Right kidney (tissue), 1 donor: ENCODE data around the gene MBD5.

ENCODE experiments used
- DNase-seq: peaks from one replicate; pipeline ENCODE4 v3.0.0-alpha.2; 2016

Gene MBD5

DNA sequence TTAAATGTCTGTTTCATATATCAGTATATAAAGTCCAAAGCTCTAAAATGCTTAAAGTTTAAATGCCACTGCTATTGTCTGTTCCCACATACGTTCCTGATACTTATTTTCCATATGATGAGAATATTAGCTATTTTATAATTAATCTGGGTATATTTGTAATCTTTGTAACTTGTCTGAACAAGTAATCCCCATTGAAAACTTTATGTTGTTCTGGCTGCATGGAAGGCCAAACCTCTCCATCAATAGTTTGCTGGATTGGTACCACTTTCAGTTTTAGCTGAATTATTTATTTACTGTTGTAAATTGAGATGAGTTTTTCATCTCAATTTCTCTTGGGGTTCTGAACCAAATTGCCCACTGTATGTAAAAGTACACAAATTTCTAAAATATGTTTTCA is 1.5 kb downstream of the MBD5 start:
- no peak for DNase-seq

DNA sequence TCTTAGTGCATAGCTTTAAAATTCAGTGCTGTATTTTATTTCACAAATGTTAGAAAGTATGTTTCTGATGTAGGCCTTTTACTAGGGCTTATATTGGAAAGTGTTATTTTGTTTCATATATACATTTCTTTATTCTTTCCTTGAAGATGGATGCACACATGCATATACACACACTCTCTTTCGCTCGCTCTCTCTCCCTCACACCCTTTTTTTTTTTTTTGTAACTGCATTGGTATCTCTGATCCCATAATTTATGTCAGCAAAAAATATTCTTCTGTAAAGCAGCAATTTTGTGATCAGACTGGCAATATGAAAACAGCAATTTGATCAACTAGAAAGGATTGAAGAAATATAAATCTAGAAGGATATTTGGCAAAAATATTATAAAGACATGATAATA is 2.0 kb downstream of the MBD5 start:
- no peak for DNase-seq

DNA sequence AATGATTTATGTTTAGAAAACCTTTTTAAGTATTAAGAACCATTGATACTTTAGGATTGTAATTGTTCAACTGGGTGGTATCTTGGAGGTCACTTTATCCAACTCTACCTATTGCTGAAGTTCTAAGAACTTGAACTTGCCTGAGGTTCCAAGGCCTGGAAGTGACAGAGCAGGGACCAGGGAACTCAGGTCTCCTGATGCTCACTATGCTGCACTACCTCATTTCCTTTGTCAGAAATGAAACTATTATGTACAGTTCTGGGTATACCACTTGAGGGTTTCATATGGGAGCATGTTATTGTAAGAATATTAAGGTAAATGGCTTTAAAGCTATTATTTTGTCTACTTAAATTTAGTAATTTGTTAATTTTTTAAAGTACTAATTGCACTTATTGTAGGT is 3.0 kb downstream of the MBD5 start:
- no peak for DNase-seq

DNA sequence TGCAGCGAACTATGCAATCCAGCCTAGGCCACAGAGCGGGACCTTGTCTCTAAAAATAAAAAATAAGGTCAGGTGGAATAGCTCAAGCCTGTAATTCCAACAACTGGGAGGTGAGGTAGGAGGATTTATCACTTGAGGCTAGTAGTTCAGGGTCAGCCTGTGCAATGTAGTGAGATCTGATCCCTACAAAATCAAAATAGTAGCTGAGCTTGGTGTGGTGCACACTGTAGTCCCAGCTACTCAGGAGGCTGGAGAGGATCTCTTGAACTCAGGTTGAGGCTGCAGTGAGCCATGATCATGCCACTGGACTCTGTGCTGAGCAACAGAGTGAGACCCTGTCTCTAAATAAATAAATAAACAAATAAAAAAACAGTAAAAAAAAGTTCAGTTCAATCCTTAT is 5.7 kb downstream of the MBD5 start:
- DNase-seq = no peak

DNA sequence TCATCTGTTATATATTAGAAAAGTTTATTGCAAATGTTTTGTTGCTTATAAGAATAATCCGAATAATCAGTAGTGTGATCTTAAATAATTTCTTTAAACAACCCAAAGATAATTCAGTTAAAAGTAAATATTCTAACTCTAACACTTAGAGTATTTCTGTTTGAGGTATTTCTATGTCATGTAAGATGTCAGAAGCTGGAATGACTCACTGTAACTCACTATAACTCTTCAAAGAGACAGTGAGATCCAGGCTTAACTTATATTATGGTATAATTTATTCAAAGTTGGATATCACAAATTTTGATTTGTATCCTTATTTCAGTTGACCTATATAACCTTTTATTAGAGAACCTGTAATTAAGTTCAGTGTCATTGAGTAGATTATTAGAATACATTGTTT is 6.9 kb downstream of the MBD5 start:
- no peak for DNase-seq

DNA sequence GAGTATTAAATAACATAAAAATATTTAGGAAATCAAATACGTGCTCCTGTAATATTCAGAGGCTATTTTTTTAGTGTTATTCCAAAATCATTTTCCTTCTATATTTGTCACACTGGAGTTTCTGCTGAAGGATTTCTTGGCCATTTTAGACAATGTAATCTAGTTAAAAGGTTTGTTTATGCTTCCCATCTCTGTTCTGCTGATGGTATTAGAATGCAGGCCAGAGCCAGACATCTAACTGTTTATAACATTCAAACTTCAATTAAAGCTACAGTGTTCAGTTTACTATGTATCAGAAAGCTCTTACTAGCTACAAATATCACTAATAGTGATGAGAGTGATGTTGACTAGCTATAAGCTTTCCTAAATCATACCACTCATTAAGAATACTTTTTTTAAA is 7.9 kb downstream of the MBD5 start:
- DNase-seq = no peak

DNA sequence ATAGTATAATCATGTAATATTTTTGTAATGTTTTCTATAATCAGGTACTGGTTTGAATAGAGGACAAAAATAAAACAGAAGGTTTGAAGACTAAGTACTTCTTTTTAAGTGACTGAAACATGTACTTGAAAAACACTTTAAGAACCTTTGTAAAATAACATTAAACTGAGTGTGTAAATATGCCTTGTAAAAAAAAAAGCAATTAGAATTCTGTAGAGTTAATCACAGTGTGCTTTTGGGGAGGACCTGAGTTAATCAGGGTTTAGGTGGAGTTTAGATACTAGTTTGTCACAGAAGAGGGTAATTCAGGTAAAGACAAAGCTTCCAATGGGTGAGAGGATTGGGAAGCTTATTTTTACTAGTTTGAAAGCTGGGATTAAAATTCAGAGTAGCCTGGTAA is 10.3 kb downstream of the MBD5 start:
- DNase-seq = no peak

DNA sequence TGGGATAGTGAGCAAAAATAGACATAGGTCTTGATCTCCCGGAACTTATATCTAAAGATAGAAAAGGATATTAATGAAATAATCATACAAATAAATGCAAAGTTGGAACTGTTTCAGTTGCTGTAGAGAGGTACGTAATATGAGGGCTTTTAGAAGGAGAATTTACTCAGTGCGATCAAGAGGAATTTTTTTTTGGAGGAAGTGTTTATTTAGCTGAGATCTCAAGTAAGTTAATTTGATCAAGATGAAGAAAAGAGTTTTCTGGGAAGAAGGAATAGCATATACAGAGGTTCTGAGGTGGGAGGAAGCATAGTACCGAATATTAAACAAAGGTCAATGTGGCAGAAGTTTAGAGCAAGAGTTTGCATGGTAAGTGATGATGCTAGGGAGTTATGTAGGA is 11.3 kb downstream of the MBD5 start:
- no peak for DNase-seq

DNA sequence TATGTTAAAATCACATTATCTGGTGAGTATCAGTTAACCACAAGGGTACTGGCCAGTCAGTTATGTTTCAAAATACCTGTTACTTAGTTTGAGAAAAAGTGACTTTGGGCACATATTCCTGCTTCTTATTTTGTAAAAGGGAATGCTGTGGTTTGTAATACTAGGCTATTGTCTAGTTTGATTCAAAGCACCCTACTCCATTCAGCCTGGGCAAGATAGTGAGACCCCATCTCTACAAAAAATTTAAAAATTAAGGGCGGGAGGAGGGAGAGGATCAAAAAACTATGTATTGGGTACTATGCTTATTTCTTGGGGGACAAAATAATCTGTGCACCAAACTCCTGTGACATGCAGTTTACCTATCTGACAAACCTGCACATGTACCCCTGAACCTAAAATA is 18.9 kb downstream of the MBD5 start:
- no peak for DNase-seq

DNA sequence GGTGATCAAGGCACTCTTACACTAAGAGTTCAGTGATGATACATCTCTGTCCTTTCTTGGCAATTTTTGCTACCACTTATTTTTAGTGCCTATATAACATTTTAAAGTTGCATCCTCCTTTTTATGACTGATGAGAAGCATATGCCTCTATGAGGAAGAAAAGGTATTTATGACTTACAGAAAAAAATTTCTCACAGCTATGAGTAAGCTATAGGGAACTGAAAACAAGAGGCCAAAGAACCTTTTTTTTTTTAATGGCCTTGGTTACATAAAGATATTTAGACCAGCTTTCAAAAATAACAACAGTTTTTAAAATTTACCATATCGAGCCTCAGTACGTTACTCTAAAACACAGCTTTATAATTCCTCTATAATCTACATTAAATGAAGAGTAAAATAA is 21.3 kb downstream of the MBD5 start:
- no peak for DNase-seq

DNA sequence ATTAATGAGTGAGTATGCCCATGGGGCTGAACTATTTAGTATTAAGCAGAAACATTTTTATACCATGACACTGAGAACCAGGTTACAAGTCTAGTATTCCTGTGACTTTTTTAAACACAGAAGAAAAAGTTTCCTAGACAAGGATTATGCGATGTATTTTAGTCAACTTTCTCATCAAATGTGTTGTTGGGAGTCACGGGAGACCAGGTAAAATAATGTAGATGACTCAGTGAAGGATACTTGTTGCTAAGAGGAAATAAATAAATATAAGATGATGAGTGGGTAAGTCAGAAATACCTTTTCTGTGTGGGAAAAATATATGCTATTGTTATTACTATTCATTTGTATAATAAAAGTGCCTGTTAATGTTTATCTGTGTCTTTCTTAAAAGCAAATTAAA is 23.4 kb downstream of the MBD5 start:
- DNase-seq = no peak

DNA sequence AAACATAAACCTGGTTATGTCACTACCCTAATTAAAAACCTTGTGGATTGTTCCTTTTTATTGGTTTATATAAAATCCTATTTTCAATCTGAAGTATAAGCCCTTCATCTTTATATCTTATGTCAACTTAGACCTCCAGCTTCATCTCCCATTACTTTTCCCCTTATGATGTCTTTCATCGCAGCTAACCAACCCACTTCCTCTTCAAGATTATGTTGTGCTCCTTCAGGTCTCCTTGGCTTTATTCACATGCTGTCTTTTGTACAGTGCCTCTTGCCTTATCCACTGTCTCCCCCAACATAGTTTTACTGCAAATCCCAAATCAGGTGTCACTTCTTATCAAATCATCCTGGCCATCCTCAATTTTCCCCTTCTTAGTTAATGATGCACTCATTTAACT is 25.9 kb downstream of the MBD5 start:
- no peak for DNase-seq

DNA sequence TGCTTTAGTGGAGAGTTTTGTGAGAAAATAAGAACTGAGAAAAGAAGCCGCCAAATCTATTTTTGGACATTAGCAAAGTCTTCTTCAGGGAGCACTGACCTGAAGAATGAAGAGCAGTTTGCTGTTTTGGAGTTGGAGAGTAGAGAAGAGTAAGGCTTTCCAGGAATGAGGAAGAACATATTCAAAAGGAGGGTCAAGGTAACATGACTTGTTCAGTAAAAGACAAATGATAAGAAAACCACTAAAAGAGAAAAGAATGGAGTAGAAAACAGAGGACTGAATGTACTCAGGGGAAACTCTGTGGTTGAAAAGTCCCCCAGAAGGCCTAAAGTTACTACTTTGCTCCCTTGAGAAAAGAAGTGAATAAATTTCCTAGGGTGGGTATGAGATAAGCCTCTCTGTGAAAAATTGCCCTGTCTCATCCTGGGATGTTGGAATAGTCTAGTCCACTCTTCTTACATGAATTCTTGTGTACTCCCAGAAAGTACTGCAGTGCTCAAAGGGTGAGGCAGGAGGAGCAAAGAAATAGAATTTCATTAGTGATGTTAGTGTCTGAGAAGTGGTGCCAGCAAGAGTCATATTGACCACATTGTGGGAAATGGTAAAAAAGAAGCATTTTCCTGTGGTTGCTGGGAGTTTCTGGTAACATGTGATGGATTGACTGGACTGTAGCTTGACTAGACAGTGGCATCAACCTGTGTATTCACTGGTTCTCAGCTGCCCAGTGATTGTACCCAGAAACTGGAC is 27.8 kb downstream of the MBD5 start:
- no peak for DNase-seq

DNA sequence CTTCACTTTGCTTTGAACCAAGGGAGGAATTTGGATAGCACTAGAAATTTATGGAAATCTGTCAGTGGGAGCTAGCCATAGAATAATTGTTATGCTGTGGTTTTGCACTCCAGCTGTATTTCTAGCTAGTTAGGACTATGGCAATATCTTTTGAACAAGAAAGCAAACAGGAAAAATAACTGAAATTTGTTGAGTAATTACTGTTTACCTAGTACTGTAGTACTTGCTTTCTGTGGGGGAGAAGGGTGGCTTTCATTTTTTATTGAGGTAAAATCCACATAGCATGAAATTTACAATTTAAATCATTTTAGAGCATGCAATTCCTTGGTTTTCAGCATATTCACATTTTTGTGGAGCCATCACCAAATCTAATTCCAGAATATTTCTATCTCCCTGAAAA is 28.4 kb downstream of the MBD5 start:
- DNase-seq = no peak

DNA sequence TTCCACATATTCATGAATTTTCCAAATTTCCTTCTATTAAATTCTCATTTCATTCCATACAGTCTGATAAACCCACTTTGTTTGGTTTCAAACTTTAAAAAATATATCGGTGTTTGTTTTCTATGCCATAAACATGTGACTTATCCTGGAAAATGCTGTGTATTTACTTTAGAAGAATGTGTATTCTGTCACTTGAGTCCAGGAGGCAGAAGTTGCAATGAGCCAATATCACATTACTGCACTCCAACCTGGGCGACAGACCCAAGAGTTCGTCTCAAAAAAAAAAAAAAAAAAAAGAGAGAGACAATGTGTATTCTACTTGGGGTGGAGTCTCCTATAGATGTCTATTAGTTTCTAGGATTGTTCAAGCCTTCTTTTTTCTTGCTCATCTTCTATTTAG is 31.8 kb downstream of the MBD5 start:
- no peak for DNase-seq

DNA sequence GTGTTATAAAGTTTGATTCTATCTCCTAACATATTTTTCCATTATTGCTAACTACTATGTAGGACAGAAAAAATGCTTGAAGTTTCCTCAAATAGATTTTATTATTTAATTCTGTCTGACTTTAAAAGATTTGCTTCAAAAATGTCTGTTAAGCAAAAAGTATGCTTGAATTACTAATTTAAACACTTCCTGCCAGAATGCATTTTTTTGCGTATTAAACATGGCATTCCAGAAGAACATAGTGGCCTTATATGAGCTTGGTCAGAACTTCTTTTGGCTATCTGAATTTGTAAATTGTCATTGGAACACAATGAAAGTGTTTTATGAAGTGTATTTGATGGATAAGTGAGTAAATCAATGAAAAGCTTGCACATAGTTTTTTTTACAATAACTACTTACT is 37.8 kb downstream of the MBD5 start:
- no peak for DNase-seq

DNA sequence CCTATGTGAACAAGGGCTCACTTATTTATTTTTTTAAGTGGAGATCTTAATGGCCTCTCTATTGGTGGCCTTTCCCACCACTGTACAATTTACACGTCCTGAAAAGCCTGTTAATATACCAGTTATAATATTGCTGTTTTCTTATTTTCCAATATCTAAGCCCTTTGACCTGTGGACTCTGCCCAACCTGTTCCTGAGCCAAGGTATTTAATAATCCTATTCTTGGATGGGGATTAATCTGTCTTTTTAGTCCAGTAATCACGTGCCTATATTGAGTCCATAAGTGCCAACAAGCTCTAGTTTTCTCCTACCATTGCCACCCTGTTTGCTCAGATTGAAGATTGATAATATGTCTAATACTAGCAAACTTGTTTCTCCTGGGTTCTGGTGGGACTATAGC is 42.7 kb downstream of the MBD5 start:
- DNase-seq = no peak

DNA sequence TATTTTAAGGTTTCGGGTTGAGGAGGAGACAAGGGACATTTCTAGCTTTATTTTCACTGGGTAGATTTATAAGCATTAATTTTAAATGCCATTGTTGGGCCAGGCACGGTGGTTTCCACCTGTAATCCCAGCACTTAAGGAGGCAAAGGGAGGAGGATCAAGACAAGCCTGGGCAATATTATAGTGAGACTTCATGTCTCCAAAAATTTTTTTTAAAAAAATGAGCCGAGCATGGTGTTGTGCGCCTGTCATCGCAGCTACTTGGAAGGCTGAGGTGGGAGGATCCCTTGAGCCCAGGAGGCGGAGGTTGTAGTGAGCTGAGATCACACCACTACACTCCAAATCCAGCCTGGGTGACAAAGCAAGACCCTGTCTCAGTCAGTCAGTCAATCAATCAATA is 45.0 kb downstream of the MBD5 start:
- DNase-seq = no peak

DNA sequence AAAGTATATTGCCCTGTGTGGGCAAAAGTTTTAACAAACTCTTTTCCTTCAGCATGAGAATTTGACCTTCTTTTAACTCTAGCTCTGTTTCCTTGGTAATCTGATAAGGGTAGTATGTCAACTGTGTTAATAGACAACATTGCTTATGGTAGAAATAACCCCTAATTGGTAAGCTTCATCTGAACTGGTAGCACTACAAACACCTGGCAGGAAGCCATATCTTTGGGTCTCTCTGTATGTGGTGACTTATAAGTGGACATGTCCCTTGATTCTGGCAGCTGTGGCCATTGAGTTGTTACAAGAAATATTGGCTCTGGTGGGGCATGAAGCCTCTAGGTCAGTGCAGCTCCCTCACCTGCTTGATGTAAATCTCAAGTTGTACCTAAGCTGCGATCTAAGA is 46.9 kb downstream of the MBD5 start:
- no peak for DNase-seq

DNA sequence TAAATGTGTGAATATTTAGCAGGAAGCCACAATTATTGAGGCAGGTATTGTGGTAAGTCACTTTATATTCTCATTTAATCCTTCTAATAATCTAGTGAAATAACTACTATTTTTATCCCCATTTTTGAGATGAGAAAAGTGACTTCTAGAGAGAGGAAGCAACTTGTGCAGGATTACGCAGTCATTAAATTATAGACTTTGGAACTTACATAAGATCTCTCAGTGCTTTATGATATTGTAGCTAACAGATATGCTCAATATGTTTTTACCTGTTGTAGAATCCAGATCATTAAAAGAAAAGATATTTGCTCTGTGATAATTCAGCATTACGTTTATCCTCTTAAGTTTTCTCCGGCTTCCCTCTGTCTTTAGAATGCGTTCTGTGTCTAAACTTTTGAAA is 50.5 kb downstream of the MBD5 start:
- no peak for DNase-seq

DNA sequence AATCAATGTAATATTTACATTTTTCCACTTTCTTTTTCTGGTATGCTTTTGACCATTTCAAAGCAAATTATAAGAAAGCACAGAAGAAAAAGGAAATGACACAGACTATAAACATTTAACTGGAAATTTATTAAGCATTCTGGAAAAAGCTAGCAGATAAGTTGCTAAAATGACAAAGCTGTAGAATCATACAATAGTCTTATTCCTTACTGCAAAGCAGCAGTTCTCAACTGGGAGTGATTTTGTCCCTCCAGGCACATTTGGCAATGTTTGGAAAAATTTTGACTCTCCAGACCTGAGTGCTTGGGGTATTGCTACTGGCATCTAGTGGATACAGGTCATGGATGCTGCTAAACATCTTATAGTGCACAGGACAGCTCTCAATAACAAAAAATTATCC is 75.1 kb downstream of the MBD5 start:
- DNase-seq = no peak

DNA sequence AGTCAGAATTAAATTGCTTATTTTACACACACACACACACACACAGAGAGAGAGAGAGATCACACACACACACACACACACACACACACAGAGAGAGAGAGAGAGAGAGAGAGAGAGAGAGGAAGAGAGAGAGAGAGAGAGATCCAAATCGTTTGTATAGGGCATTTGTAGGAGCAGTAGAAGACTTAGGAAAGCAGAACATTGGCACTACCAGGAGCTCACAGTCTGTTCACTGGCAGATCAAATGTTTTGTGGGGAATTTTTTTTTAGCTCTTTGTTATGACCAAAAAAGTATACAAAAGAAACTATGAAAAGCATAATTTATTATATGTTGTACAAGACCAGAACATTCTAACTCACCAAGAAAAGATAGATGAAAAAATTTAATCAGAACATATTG is 81.8 kb downstream of the MBD5 start:
- no peak for DNase-seq

DNA sequence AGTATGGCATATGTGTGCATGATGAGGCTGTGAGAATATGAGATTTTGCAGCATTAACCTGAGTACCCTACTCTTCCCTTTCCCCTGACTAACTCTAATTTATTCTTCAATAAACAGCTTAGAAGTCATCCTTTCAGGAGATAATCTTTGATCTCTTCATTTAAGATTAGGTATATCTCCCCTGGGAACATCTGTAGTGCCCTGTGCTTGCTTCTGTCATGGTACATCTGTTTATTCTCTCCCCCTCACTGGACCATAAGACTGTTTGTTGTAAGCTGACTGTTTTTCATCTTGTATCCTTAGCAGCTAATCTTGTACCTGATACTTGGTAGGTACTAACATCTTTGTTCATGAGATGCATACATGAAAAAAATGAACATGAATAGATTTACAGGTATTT is 83.1 kb downstream of the MBD5 start:
- DNase-seq = no peak

DNA sequence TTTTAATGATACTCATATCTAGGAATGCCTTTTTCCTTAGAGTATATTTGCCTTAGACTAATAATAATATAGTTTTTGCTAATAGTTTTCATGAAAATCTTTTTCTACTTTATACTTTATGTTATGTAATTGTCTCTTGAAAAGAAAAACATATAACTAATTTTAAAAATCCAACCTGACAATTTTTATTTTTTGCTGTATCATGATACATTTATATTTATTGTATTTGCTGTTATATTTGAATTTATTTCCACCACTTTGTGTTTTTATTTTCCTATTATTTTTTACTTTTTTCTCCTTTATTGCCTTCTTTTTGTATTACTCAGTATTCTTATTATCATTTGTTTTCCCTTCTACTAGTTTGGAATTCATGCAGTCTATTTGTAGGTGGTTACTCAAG is 85.4 kb downstream of the MBD5 start:
- no peak for DNase-seq

DNA sequence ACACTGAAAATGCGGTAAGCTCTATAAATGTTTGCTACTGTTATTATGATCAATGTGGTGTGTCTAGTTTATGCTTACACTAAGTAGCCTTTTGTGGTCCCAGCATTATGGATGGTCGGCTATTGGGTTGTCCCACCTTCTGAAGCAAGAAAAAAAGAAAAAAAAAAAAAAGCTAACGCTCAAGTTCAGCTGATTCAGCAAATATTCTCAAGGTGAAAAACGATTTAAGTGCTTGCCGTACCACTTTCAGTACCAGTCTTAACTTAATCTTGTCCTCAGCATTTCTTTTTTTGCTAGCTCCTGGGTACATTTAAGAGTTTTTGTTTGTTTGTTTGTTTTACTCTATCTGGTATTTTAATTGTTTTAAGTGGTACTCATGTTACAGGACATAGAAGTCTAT is 87.5 kb downstream of the MBD5 start:
- DNase-seq = no peak
